HepG2 (cell line): ENCODE measurements around the gene PHF3. TPM values are rescaled to one million over a fixed set of nuclear protein-coding genes. Genes with fewer than 3 reads are reported as not detected.

Experiments
- AKAP8 ChIP-seq: sonication (generic); formaldehyde crosslinking; IDR thresholded peaks from 2 replicates; pipeline ENCODE4 v1.5.1; 2020; ENCODE audit warnings: mild to moderate bottlenecking, missing genetic modification reagents
- CSRNP2 ChIP-seq: sonication (generic); formaldehyde crosslinking; conservative IDR thresholded peaks from 2 replicates; pipeline ENCODE4 v1.8.0; 2022; ENCODE audit warnings: low read depth, missing genetic modification reagents
- HNF4G ChIP-seq, 2 experiments: sonication (generic) in 1 of 2; formaldehyde crosslinking in 1 of 2; IDR thresholded peaks; 2 replicates each; pipeline versions ENCODE4 v1.4.0 to v1.6.1; 2011 to 2020; ENCODE audit warnings: borderline replicate concordance in 2 of 2, low read depth in 2 of 2, mild to moderate bottlenecking in 2 of 2, low read length in 1 of 2, missing genetic modification reagents in 1 of 2, moderate library complexity in 1 of 2
- HNRNPH1 ChIP-seq: fragments of 200-400 bp; formaldehyde crosslinking; optimal IDR thresholded peaks from 2 replicates; pipeline ENCODE3; 2017; ENCODE audit warnings: mild to moderate bottlenecking, low read depth, low read length
- IKZF1 ChIP-seq: fragments of 450-650 bp; IDR thresholded peaks from 2 replicates; pipeline ENCODE4 v1.7.1; 2016
- KDM1A ChIP-seq: IDR thresholded peaks from 2 replicates; pipeline ENCODE4 v1.6.1; 2016; ENCODE audit warnings: missing compliant biosample characterization
- KLF6 ChIP-seq: IDR thresholded peaks from 2 replicates; pipeline ENCODE4 v1.8.0; 2016; ENCODE audit warnings: missing biosample characterization, missing genetic modification reagents
- MED1 ChIP-seq: sonication (generic); formaldehyde crosslinking; IDR thresholded peaks from 2 replicates; pipeline ENCODE4 v1.4.0; 2020; ENCODE audit warnings: missing genetic modification reagents
- MTA3 ChIP-seq: sonication (generic); formaldehyde crosslinking; IDR thresholded peaks from 2 replicates; pipeline ENCODE4 v1.4.0; 2020; ENCODE audit warnings: missing genetic modification reagents
- NCOA5 ChIP-seq: sonication (generic); formaldehyde crosslinking; IDR thresholded peaks from 2 replicates; pipeline ENCODE4 v1.4.0; 2020; ENCODE audit warnings: missing genetic modification reagents
- POLR2AphosphoS5 ChIP-seq: IDR thresholded peaks from 2 replicates; pipeline ENCODE4 v1.6.1; 2012; ENCODE audit warnings: low read depth, low read length
- PRPF4 ChIP-seq: fragments of 200-400 bp; formaldehyde crosslinking; IDR thresholded peaks from 2 replicates; pipeline ENCODE4 v1.6.1; 2016; ENCODE audit warnings: low read length, low read depth; ENCODE audit not compliant: poor library complexity, severe bottlenecking
- RBM22 ChIP-seq: fragments of 200-400 bp; formaldehyde crosslinking; optimal IDR thresholded peaks from 2 replicates; pipeline ENCODE3; 2017; ENCODE audit warnings: mild to moderate bottlenecking, low read length, moderate library complexity
- REPIN1 ChIP-seq: sonication (generic); formaldehyde crosslinking; IDR thresholded peaks from 2 replicates; pipeline ENCODE4 v1.8.0; 2022; ENCODE audit warnings: missing genetic modification reagents, low read depth, mild to moderate bottlenecking, borderline replicate concordance
- SETDB1 ChIP-seq: sonication (generic); formaldehyde crosslinking; IDR thresholded peaks from 2 replicates; pipeline ENCODE4 v1.5.1; 2020; ENCODE audit warnings: missing genetic modification reagents, mild to moderate bottlenecking, borderline replicate concordance
- SPEN ChIP-seq: sonication (generic); formaldehyde crosslinking; IDR thresholded peaks from 2 replicates; pipeline ENCODE4 v1.5.1; 2020; ENCODE audit warnings: low read depth, mild to moderate bottlenecking, missing genetic modification reagents
- SRF ChIP-seq: IDR thresholded peaks from 2 replicates; pipeline ENCODE4 v1.6.1; 2011; ENCODE audit warnings: mild to moderate bottlenecking, low read depth, low read length, moderate library complexity
- TP53 ChIP-seq: sonication (generic); formaldehyde crosslinking; conservative IDR thresholded peaks from 2 replicates; pipeline ENCODE4 v1.4.0; 2020; ENCODE audit warnings: missing genetic modification reagents
- ZFY ChIP-seq: sonication (generic); formaldehyde crosslinking; IDR thresholded peaks from 2 replicates; pipeline ENCODE4 v1.4.0; 2020; ENCODE audit warnings: missing genetic modification reagents
- ZKSCAN5 ChIP-seq: sonication (generic); formaldehyde crosslinking; IDR thresholded peaks from 2 replicates; pipeline ENCODE4 v1.5.1; 2020; ENCODE audit warnings: mild to moderate bottlenecking, missing genetic modification reagents
- ZKSCAN8 ChIP-seq: IDR thresholded peaks from 2 replicates; pipeline ENCODE4 v1.6.1; 2016; ENCODE audit warnings: borderline replicate concordance, missing genetic modification reagents, missing compliant biosample characterization
- ZNF230 ChIP-seq: sonication (generic); formaldehyde crosslinking; IDR thresholded peaks from 2 replicates; pipeline ENCODE4 v1.4.0; 2020; ENCODE audit warnings: mild to moderate bottlenecking, missing genetic modification reagents
- ZNF260 ChIP-seq: sonication (generic); formaldehyde crosslinking; IDR thresholded peaks from 2 replicates; pipeline ENCODE4 v1.4.0; 2020; ENCODE audit warnings: missing genetic modification reagents, low read depth, mild to moderate bottlenecking, borderline replicate concordance
- ZNF280B ChIP-seq: sonication (generic); formaldehyde crosslinking; IDR thresholded peaks from 2 replicates; pipeline ENCODE4 v1.5.0; 2020; ENCODE audit warnings: missing genetic modification reagents, mild to moderate bottlenecking, borderline replicate concordance
- ZNF546 ChIP-seq: sonication (generic); formaldehyde crosslinking; conservative IDR thresholded peaks from 2 replicates; pipeline ENCODE4 v1.8.1; 2023; ENCODE audit warnings: mild to moderate bottlenecking, missing genetic modification reagents
- ZNF549 ChIP-seq: sonication (generic); formaldehyde crosslinking; IDR thresholded peaks from 2 replicates; pipeline ENCODE4 v1.5.0; 2020; ENCODE audit warnings: missing genetic modification reagents
- ZNF598 ChIP-seq: sonication (generic); formaldehyde crosslinking; IDR thresholded peaks from 2 replicates; pipeline ENCODE4 v1.5.1; 2020; ENCODE audit warnings: mild to moderate bottlenecking, missing genetic modification reagents, borderline replicate concordance
- ZNF691 ChIP-seq: sonication (generic); formaldehyde crosslinking; IDR thresholded peaks from 2 replicates; pipeline ENCODE4 v1.4.0; 2020; ENCODE audit warnings: missing genetic modification reagents, low read depth, mild to moderate bottlenecking, borderline replicate concordance
- ZNF7 ChIP-seq: IDR thresholded peaks from 2 replicates; pipeline ENCODE4 v1.6.1; 2016; ENCODE audit warnings: missing biosample characterization, missing genetic modification reagents
- ZNF879 ChIP-seq: sonication (generic); formaldehyde crosslinking; IDR thresholded peaks from 2 replicates; pipeline ENCODE4 v1.8.1; 2023; ENCODE audit warnings: missing genetic modification reagents
- ZSCAN22 ChIP-seq: sonication (generic); formaldehyde crosslinking; IDR thresholded peaks from 2 replicates; pipeline ENCODE4 v1.4.0; 2020; ENCODE audit warnings: mild to moderate bottlenecking, missing genetic modification reagents
- polyA plus RNA-seq, 8 experiments: library from polyadenylated mRNA; depleted of rRNA in 3 of 8; stranded (reverse) in 7 of 8; unstranded in 1 of 8; fragments of >200 nt; fragmentation: Illumina TruSeq in 4 of 8; extraction: Trizol in 4 of 8; gene quantifications; 2 replicates each; pipeline versions ENCODE4 v1.2.1 to v1.2.3, GENCODE V29; 2011 to 2016; ENCODE audit warnings: low read depth in 4 of 8, missing spikeins in 1 of 8, mixed read lengths in 1 of 8; ENCODE audit not compliant: insufficient read depth in 1 of 8
- total RNA-seq, 5 experiments: library from RNA; depleted of rRNA; stranded (reverse); fragments of >200 nt; fragmentation: Illumina TruSeq; extraction: Trizol; gene quantifications; 2 replicates each; pipeline ENCODE4 v1.2.3, GENCODE V29; 2016; ENCODE audit warnings: low read depth in 1 of 5

Gene PHF3
- total and polyA plus RNA-seq, 2 of the 13 experiments (the other 11 are each of a cell fraction or from before 2014, with no cell fraction given): 19.8 to 70.4 TPM

- TF ChIP-seq CSRNP2 (CRISPR knock-in tag): no peak
- no peak for TF ChIP-seq REPIN1
- no peak for TF ChIP-seq ZFY (CRISPR knock-in tag)
- no peak for TF ChIP-seq ZNF230
- no peak for TF ChIP-seq ZKSCAN5 (CRISPR knock-in tag)
- TF ChIP-seq HNRNPH1: no peak
- TF ChIP-seq TP53 (CRISPR knock-in tag): no peak
- TF ChIP-seq KLF6 (CRISPR knock-in tag): peak; percentile 72; the same call in 1 of the 2 replicates
- TF ChIP-seq ZSCAN22 (CRISPR knock-in tag): no peak
- TF ChIP-seq ZNF879 (CRISPR knock-in tag): no peak
- peak; percentile 82; the same call in 1 of the 2 replicates for TF ChIP-seq ZKSCAN8 (CRISPR knock-in tag)
- no peak for TF ChIP-seq ZNF546 (CRISPR knock-in tag)
- no peak for TF ChIP-seq ZNF691
- TF ChIP-seq IKZF1: no peak
- no peak for TF ChIP-seq MTA3 (CRISPR knock-in tag)
- no peak for TF ChIP-seq POLR2AphosphoS5
- TF ChIP-seq MED1 (CRISPR knock-in tag): peak; percentile 91
- no peak for TF ChIP-seq AKAP8 (CRISPR knock-in tag)
- TF ChIP-seq ZNF260 (CRISPR knock-in tag): no peak
- no peak for TF ChIP-seq PRPF4
- no peak for TF ChIP-seq ZNF7 (CRISPR knock-in tag)
- no peak for TF ChIP-seq SRF
- TF ChIP-seq ZNF598 (CRISPR knock-in tag): no peak
- no peak for TF ChIP-seq NCOA5
- TF ChIP-seq HNF4G (IDR thresholded peaks at IDR 0.05; ENCODE audit: borderline replicate concordance, low read depth, low read length): peak; percentile 27; the same call in 1 of the 2 replicates
- TF ChIP-seq HNF4G (CRISPR knock-in tag; IDR thresholded peaks at IDR 0.05; ENCODE audit: borderline replicate concordance, low read depth): no peak
- no peak for TF ChIP-seq SETDB1
- TF ChIP-seq KDM1A: no peak
- no peak for TF ChIP-seq ZNF549 (CRISPR knock-in tag)
- TF ChIP-seq RBM22: no peak
- TF ChIP-seq ZNF280B (CRISPR knock-in tag): no peak
- TF ChIP-seq SPEN (CRISPR knock-in tag): no peak
Observed at GRCh38 chr6:63589952-63590411, 45.6 kb upstream of the PHF3 start (continued).
